WERI-Rb-1 (cell line): ENCODE results near the gene LDAH.

Experiments
- DNase-seq: peaks from one replicate; pipeline ENCODE4 v3.0.0-alpha.2; 2020
- H3K27ac ChIP-seq: fragments of 250-450 bp; sonication (Bioruptor Pico); 2 replicates; pipeline ENCODE4 v1.5.1; 2020; ENCODE audit warnings: mild to moderate bottlenecking, moderate library complexity
- H3K27me3 ChIP-seq: fragments of 250-450 bp; sonication (Bioruptor Pico); 2 replicates; pipeline ENCODE4 v1.5.1; 2021; ENCODE audit warnings: mild to moderate bottlenecking, low read depth, moderate library complexity; ENCODE audit not compliant: insufficient read depth, severe bottlenecking
- H3K36me3 ChIP-seq: fragments of 250-450 bp; sonication (Bioruptor Pico); 2 replicates; pipeline ENCODE4 v1.5.1; 2020; ENCODE audit warnings: mild to moderate bottlenecking, moderate library complexity
- H3K4me3 ChIP-seq: 2 replicates; pipeline ENCODE4 v1.5.1; 2011; ENCODE audit warnings: low read depth, mild to moderate bottlenecking, control low read depth, low read length
- H3K9me3 ChIP-seq: fragments of 250-450 bp; sonication (Bioruptor Pico); 2 replicates; pipeline ENCODE4 v1.5.1; 2021; ENCODE audit warnings: mild to moderate bottlenecking, moderate library complexity; ENCODE audit not compliant: severe bottlenecking
- TF ChIP-seq, protein P1 (sequence below): IDR thresholded peaks from 2 replicates; pipeline ENCODE4 v1.5.1; 2011; ENCODE audit warnings: low read depth, mild to moderate bottlenecking, control low read depth, inconsistent platforms, low read length

LDAH gene

GRCh38 chr2:20667151-20667530 is 155.8 kb downstream of the LDAH start:
- Histone ChIP-seq H3K9me3 (peaks cover 9% of the 10 kb centered on the region), H3K4me3 (peak overlapping the region; percentile 45), H3K27ac (no peak overlapping the region), H3K27me3 (peaks cover 89% of the 10 kb centered on the region), H3K36me3 (no peaks in the 10 kb centered on the region)
- TF ChIP-seq, protein P1, sequence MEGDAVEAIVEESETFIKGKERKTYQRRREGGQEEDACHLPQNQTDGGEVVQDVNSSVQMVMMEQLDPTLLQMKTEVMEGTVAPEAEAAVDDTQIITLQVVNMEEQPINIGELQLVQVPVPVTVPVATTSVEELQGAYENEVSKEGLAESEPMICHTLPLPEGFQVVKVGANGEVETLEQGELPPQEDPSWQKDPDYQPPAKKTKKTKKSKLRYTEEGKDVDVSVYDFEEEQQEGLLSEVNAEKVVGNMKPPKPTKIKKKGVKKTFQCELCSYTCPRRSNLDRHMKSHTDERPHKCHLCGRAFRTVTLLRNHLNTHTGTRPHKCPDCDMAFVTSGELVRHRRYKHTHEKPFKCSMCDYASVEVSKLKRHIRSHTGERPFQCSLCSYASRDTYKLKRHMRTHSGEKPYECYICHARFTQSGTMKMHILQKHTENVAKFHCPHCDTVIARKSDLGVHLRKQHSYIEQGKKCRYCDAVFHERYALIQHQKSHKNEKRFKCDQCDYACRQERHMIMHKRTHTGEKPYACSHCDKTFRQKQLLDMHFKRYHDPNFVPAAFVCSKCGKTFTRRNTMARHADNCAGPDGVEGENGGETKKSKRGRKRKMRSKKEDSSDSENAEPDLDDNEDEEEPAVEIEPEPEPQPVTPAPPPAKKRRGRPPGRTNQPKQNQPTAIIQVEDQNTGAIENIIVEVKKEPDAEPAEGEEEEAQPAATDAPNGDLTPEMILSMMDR: no peak
- no peak for DNase-seq

DNA sequence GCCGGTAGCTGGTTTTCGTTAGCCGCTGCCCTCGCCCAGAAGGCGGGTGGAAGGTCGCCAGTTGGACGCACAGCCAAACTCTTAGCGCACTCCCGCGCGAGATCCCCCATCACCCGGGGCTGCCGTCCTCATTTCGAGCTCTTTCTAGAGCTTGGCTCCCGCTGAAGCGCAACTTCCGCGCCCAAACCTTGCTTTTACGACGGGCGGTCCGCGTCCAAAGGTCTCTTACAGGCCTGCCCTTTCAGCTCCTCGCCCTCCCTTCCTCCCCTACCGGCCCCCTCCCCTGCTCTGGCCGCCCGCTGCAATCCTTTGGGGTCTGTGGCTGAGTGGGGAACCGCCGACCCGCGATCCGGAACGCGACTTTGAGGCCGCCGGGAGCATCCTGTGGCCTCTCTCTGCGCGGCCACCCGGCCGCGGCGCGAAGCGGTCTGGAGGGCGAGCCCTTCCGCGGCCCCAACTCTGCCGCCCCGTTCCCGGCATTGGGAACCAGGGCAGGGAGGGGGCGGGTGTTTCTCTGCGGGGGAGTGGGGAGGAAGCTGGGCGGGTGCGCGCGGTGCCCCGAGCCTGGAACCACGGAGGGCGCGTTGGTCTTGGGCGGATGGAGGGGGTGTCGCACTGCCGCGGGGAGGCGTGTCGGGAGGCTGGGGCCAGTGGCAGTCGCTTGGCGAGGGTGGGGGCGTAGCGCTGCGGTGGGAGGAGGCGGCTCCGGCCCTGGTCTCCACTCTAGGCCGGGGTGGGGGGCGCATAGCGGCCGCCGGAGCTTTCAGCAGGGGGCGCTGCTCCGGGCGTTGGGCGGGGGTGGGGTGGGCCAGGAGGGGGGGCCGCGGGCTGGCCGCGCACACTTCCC is 156.4 kb downstream of the LDAH start, which contains the start of gene GDF7:
TSS of gene GDF7 (plus strand) at position 841 of the 847 bp plus-strand sequence. CDS start 96 bp downstream, outside the sequence.
- DNase-seq: peak; percentile 60
- no peaks in the 10 kb centered on the region for H3K36me3 ChIP-seq
- TF ChIP-seq, protein P1: peak; percentile 52
- peaks cover 90% of the 10 kb centered on the region for H3K27me3 ChIP-seq
- H3K27ac ChIP-seq: no peak within 1 kb of the TSS
- peaks cover 9% of the 10 kb centered on the region for H3K9me3 ChIP-seq
- peak within 1 kb of the TSS; percentile 45 for H3K4me3 ChIP-seq

DNA sequence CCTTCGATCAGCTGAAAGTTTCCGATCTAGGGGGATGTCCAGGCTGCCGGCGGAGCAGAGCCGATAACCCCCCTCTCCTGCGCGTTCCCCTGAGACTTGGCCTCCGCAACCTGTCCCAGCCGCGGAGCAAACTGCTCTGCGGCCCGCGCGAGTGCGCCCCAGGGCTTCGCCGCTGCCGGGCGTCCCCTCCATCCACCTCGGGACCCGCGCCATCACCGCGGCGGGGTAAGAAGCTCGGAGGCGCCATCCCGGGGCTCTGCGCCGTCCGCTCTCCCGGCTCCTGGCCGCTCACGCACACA is 156.9 kb downstream of the LDAH start:
- Histone ChIP-seq H3K9me3 (peaks cover 5% of the 10 kb centered on the region), H3K27me3 (peaks cover 91% of the 10 kb centered on the region), H3K4me3 (peak overlapping the region; percentile 45), H3K27ac (no peak overlapping the region), H3K36me3 (no peaks in the 10 kb centered on the region)
- no peak for DNase-seq
- TF ChIP-seq, protein P1: no peak

DNA sequence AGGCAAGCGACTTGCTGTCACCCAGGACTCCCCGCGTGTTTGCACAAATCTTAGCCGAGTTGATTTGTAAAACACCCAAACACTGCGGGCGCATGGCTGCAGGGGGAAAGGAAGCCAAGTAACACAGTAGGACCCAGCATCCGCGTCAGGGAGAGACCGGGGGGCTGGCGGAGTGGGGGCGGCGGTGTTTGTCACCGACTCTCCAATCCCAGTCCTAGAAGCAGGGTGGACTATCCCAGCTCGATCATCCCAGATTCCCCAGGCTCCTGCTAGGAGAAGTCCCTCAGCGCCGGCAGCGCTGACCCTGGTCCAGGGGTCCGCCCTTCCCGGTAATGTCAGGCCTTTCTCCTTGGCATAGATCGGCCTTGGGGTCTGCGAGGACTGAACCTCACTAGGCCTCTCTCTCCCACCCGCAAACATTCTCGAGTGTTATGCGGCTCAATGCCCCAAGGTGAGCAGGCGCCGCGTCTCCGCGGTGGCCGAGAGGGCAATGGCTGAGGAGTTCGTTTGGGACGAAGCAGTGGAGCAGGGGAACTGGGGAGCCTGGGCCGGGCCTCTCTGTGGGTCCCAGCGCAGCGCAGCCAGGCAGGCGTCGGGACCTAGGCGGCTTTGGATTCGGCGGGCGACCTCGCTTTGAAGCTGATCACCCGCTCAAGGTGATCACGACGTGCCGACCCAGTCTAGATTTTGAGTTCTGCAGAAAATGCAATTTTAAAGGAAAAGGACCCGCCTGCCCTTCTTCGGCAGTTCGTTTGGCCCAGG is 157.5 kb downstream of the LDAH start:
- Histone ChIP-seq H3K9me3 (peaks cover 5% of the 10 kb centered on the region), H3K36me3 (no peaks in the 10 kb centered on the region), H3K27me3 (peaks cover 93% of the 10 kb centered on the region), H3K4me3 (peak overlapping the region; percentile 45), H3K27ac (no peak overlapping the region)
- DNase-seq: no peak
- TF ChIP-seq, protein P1: no peak

- H3K4me3 ChIP-seq: no peak overlapping the region
- no peak for DNase-seq
- H3K27me3 ChIP-seq: peaks cover 92% of the 10 kb centered on the region
These were observed 158.3 kb downstream of the LDAH start for GRCh38 chr2:20664431-20665242.

More at GRCh38 chr2:20664431-20665242, 158.3 kb downstream of the LDAH start:
- Histone ChIP-seq H3K36me3 (no peaks in the 10 kb centered on the region), H3K9me3 (no peaks in the 10 kb centered on the region), H3K27ac (no peak overlapping the region)
- TF ChIP-seq, protein P1: no peak
